Neural progenitor cell (in vitro differentiated cells): ENCODE results near the gene SYNGR3. TPM values are rescaled to one million over a fixed set of nuclear protein-coding genes. Genes with fewer than 3 reads are reported as not detected.

ENCODE experiments used
- DNase-seq: peaks from one replicate; pipeline ENCODE4 v3.0.0-alpha.2; 2016; ENCODE audit warnings: low spot score
- H2AFZ ChIP-seq: fragments of 200-600 bp; sonication (generic); replicated peaks from 2 replicates; pipeline ENCODE4 v1.6.1; 2016; ENCODE audit warnings: antibody characterized with exemption
- H3F3A ChIP-seq: fragments of 200-600 bp; sonication (generic); 2 replicates; pipeline ENCODE4 v1.6.1; 2016; ENCODE audit warnings: antibody characterized with exemption, low read depth
- H3K27ac ChIP-seq: fragments of 200-600 bp; sonication (generic); 2 replicates; pipeline ENCODE4 v1.5.1; 2016; ENCODE audit warnings: mild to moderate bottlenecking
- H3K27me3 ChIP-seq: fragments of 200-600 bp; sonication (generic); 2 replicates; pipeline ENCODE4 v1.6.1; 2016; ENCODE audit warnings: mild to moderate bottlenecking, moderate library complexity
- H3K36me3 ChIP-seq: fragments of 200-600 bp; sonication (generic); 2 replicates; pipeline ENCODE4 v1.5.1; 2016
- H3K4me1 ChIP-seq: fragments of 200-600 bp; sonication (generic); 2 replicates; pipeline ENCODE4 v1.6.1; 2016; ENCODE audit warnings: mixed run types
- H3K4me2 ChIP-seq: fragments of 200-600 bp; sonication (generic); 2 replicates; pipeline ENCODE4 v1.6.1; 2016
- H3K4me3 ChIP-seq: fragments of 200-600 bp; sonication (generic); 2 replicates; pipeline ENCODE4 v1.5.1; 2016
- H3K79me2 ChIP-seq: fragments of 200-600 bp; sonication (generic); 2 replicates; pipeline ENCODE4 v1.6.1; 2016; ENCODE audit warnings: low read depth
- H3K9ac ChIP-seq: fragments of 200-600 bp; sonication (generic); 2 replicates; pipeline ENCODE4 v1.6.1; 2016
- H3K9me3 ChIP-seq: fragments of 200-600 bp; sonication (generic); 2 replicates; pipeline ENCODE4 v1.5.1; 2016; ENCODE audit warnings: low read depth
- H4K20me1 ChIP-seq: fragments of 200-600 bp; sonication (generic); 2 replicates; pipeline ENCODE4 v1.6.1; 2016; ENCODE audit warnings: low read depth
- H3K27ac Mint-ChIP-seq: 3 replicates; pipeline ENCODE4 v1.8.0; 2021; ENCODE audit warnings: mixed read lengths
- H3K27me3 Mint-ChIP-seq: 2 replicates; pipeline ENCODE4 v1.8.0; 2022; ENCODE audit warnings: low read depth, mild to moderate bottlenecking, inconsistent platforms, moderate library complexity, mixed read lengths; ENCODE audit not compliant: insufficient read depth
- H3K36me3 Mint-ChIP-seq: 3 replicates; pipeline ENCODE4 v1.8.0; 2021; ENCODE audit warnings: mixed read lengths
- H3K4me1 Mint-ChIP-seq: 3 replicates; pipeline ENCODE4 v1.8.0; 2021; ENCODE audit warnings: mixed read lengths
- H3K4me3 Mint-ChIP-seq: 3 replicates; pipeline ENCODE4 v1.8.0; 2021; ENCODE audit warnings: mild to moderate bottlenecking, moderate library complexity, mixed read lengths
- H3K9me3 Mint-ChIP-seq: 3 replicates; pipeline ENCODE4 v1.8.0; 2020; ENCODE audit warnings: mixed read lengths
- CTCF ChIP-seq: fragments of 200-600 bp; sonication (generic); IDR thresholded peaks from 2 replicates; pipeline ENCODE4 v1.5.1; 2017; ENCODE audit warnings: antibody characterized with exemption, mild to moderate bottlenecking
- EZH2 ChIP-seq: fragments of 200-600 bp; sonication (generic); IDR thresholded peaks from 2 replicates; pipeline ENCODE4 v1.6.1; 2017; ENCODE audit warnings: antibody characterized with exemption, mild to moderate bottlenecking, moderate library complexity
- EZH2phosphoT487 ChIP-seq: fragments of 200-600 bp; sonication (generic); IDR thresholded peaks from 2 replicates; pipeline ENCODE4 v1.6.1; 2017; ENCODE audit warnings: antibody characterized with exemption
- total RNA-seq: library from RNA; depleted of rRNA; stranded (reverse); fragments of >200 nt; gene quantifications from 2 replicates; pipeline ENCODE4 v1.2.3, GENCODE V29; 2015; ENCODE audit warnings: low replicate concordance

The SYNGR3 gene
- total RNA-seq, 1 donor from 2014 or later, result 4.4 TPM

- H3K79me2 ChIP-seq, result no peaks in the 10 kb centered on the region
- peaks cover 2% of the 10 kb centered on the region for H3K4me1 Mint-ChIP-seq
- peaks cover 14% of the 10 kb centered on the region for H3K27me3 Mint-ChIP-seq
- peaks cover 9% of the 10 kb centered on the region for H3F3A ChIP-seq
- no peaks in the 10 kb centered on the region for H4K20me1 ChIP-seq
- H3K27me3 ChIP-seq, result peaks cover 44% of the 10 kb centered on the region
- H3K4me1 ChIP-seq, result peaks cover 6% of the 10 kb centered on the region
- H3K36me3 ChIP-seq, result no peaks in the 10 kb centered on the region
- H3K4me2 ChIP-seq, result no peak overlapping the region
- DNase-seq, result no peak
- H3K9ac ChIP-seq, result no peak overlapping the region
- TF ChIP-seq EZH2, result no peak
- no peak overlapping the region for H3K4me3 ChIP-seq
- H3K27ac Mint-ChIP-seq, result no peak overlapping the region
- H3K4me3 Mint-ChIP-seq, result no peak overlapping the region
- H3K9me3 Mint-ChIP-seq, result no peaks in the 10 kb centered on the region
- H3K27ac ChIP-seq, result no peak overlapping the region
- H3K9me3 ChIP-seq, result no peaks in the 10 kb centered on the region
- H3K36me3 Mint-ChIP-seq, result no peaks in the 10 kb centered on the region
- H2AFZ ChIP-seq, result no peak overlapping the region
Observed at GRCh38 chr16:2015117-2015946, 25.6 kb downstream of the SYNGR3 start.

GRCh38 chr16:2015947-2016208 is 26.1 kb downstream of the SYNGR3 start:
- H3K27me3 ChIP-seq, result peaks cover 49% of the 10 kb centered on the region
- Mint-ChIP-seq H3K9me3 (no peaks in the 10 kb centered on the region), H3K27me3 (peaks cover 19% of the 10 kb centered on the region), H3K36me3 (no peaks in the 10 kb centered on the region), H3K4me1 (peaks cover 4% of the 10 kb centered on the region), H3K4me3 (no peak overlapping the region), H3K27ac (no peak overlapping the region)
- TF ChIP-seq EZH2 (no peak), EZH2phosphoT487 (no peak), CTCF (no peak)
- no peaks in the 10 kb centered on the region for H4K20me1 ChIP-seq
- no peaks in the 10 kb centered on the region for H3K9me3 ChIP-seq
- no peak overlapping the region for H3K27ac ChIP-seq
- peaks cover 4% of the 10 kb centered on the region for H3F3A ChIP-seq
- H3K79me2 ChIP-seq, result no peaks in the 10 kb centered on the region
- H2AFZ ChIP-seq, result no peak overlapping the region
- no peak overlapping the region for H3K4me3 ChIP-seq
- no peak for DNase-seq
- peaks cover 9% of the 10 kb centered on the region for H3K4me1 ChIP-seq
- no peak overlapping the region for H3K9ac ChIP-seq
- H3K4me2 ChIP-seq, result no peak overlapping the region
- H3K36me3 ChIP-seq, result no peaks in the 10 kb centered on the region

GRCh38 chr16:2016407-2016922 is 26.7 kb downstream of the SYNGR3 start:
- Histone ChIP-seq H3K4me1 (peaks cover 9% of the 10 kb centered on the region), H3F3A (peaks cover 4% of the 10 kb centered on the region), H3K27me3 (peaks cover 55% of the 10 kb centered on the region), H2AFZ (no peak overlapping the region), H3K9ac (no peak overlapping the region), H3K4me3 (no peak overlapping the region), H3K9me3 (no peaks in the 10 kb centered on the region), H3K4me2 (no peak overlapping the region), H3K27ac (no peak overlapping the region), H4K20me1 (no peaks in the 10 kb centered on the region), H3K36me3 (no peaks in the 10 kb centered on the region), H3K79me2 (no peaks in the 10 kb centered on the region)
- peaks cover 25% of the 10 kb centered on the region for H3K27me3 Mint-ChIP-seq
- peak; percentile 59 for TF ChIP-seq CTCF
- TF ChIP-seq EZH2phosphoT487, result no peak
- TF ChIP-seq EZH2, result no peak
- H3K27ac Mint-ChIP-seq, result no peak overlapping the region
- H3K9me3 Mint-ChIP-seq, result no peaks in the 10 kb centered on the region
- H3K4me1 Mint-ChIP-seq, result peaks cover 4% of the 10 kb centered on the region
- peak overlapping the region; percentile 24 for H3K4me3 Mint-ChIP-seq
- no peaks in the 10 kb centered on the region for H3K36me3 Mint-ChIP-seq
- peak; percentile 48 for DNase-seq

GRCh38 chr16:2019518-2019920 is 29.7 kb downstream of the SYNGR3 start, which contains the start of gene NPW:
NPW (plus strand) TSS chr16:2019785.
- Mint-ChIP-seq H3K9me3 (no peaks in the 10 kb centered on the region), H3K27me3 (peaks cover 36% of the 10 kb centered on the region), H3K36me3 (no peaks in the 10 kb centered on the region), H3K4me3 (peak within 1 kb of the TSS; percentile 71), H3K27ac (no peak within 1 kb of the TSS), H3K4me1 (peaks cover 16% of the 10 kb centered on the region)
- Histone ChIP-seq H4K20me1 (no peaks in the 10 kb centered on the region), H3F3A (peaks cover 4% of the 10 kb centered on the region), H2AFZ (peak within 1 kb of the TSS; percentile 94), H3K4me2 (peak within 1 kb of the TSS; percentile 85), H3K4me3 (peak within 1 kb of the TSS; percentile 44), H3K27me3 (peaks cover 83% of the 10 kb centered on the region), H3K27ac (no peak within 1 kb of the TSS), H3K9me3 (no peaks in the 10 kb centered on the region), H3K79me2 (no peaks in the 10 kb centered on the region), H3K4me1 (peaks cover 13% of the 10 kb centered on the region), H3K36me3 (no peaks in the 10 kb centered on the region), H3K9ac (no peak within 1 kb of the TSS)
- TF ChIP-seq EZH2phosphoT487 (no peak), CTCF (no peak), EZH2 (no peak)
- peak; percentile 56 for DNase-seq
